ENCODE measurements around the gene ZNF608. TPM values are rescaled to one million over a fixed set of nuclear protein-coding genes. Genes with fewer than 3 reads are reported as not detected.

ZNF608 gene
- total and polyA plus RNA-seq, 8 donors: 5.5 to 386 (median 22.9) TPM

DNA sequence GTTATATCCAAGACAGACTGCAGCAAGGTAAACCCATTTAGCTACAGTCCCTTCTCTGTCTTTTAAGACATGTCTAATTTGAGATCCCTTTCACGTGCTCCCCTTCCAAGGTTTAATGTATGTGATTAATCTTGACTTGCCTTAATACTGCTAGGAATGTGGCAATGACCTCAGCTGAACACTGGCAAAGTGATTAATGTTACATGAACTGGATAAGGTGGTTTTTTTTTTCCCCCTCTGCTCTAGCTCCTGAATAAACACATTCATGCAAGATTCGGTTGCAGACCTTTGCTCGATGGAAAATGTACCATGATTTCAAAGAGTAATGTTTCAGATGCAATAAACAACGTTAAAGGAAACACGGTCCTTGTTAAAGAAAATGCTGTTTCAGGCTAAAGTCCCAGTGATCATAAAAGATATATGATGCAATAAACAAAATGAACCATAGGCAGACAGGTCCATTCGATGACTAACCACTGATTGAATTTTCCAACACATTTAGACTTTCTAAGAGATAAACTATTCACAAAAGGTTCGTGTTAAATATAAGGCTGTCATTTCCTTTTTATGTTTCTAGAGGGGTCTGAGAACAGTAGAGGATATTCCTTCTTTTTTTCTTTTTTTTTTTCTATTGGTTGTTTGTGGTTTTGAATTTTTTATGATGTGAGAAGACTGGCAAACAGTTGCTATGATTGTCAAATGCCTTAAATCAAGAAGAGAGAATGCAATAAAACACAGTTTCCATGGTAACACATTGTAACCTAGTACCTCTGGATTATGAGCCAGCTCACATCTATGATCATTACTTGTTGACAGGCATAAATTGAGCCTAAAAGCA lies 44.7 kb upstream of the ZNF608 start:
- peak in 1 of 2 donors; percentile 76 for DNase-seq
- 24 to 38% (median 28%) methylated on average over 7 of the region's 7 CpGs for WGBS, 5 donors
- H3K27ac ChIP-seq: no peak overlapping the region

DNA sequence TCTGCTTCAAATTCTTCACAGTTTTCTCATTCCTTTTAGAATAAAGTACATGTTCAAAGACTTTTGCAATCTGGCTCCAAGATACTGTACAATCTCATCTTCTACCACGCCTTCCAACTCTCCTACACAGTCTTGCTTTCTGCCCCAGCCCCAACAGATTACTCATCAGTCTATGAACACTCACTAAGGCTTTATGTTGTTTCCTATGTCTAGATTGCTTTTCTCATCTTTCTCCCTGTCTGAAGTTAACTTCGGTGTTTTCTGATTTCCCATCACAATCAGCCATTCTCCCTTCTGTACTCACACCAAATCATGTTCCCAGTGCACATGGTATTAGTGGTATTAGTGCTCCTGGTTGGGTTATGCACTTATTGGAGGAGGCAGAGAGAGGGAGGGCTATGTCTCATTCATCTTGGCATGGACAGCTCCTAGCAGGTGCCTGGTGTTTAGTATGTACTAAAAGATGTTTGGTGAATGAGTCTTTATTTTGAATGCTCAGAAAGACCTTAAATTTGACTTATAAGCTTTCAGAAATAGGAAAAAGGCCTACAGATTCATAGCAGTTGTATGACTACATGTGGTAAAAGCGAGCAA lies 44.0 kb upstream of the ZNF608 start:
- no peaks in the 10 kb centered on the region for H3K9me3 ChIP-seq
- intact Hi-C loops (cut with DNase I; ENCODE audit: low total_unique reads): no loop called here
- TF ChIP-seq CTCF (IDR thresholded peaks at IDR 0.05) (no peak), POLR2AphosphoS5 (IDR thresholded peaks at IDR 0.05) (no peak), POLR2A (IDR thresholded peaks at IDR 0.05) (no peak), EP300 (IDR thresholded peaks at IDR 0.05) (no peak)
- H3K4me1 ChIP-seq: peaks cover 0 to 10% (median 3%) of the 10 kb centered on the region in 4 donors
- H3K4me3 ChIP-seq: no peak overlapping the region
- 84 to 92% (median 85%) methylated on average over 3 of the region's 3 CpGs for WGBS, 5 donors
- no peaks in the 10 kb centered on the region for H3K36me3 ChIP-seq
- H3K27ac ChIP-seq: no peak overlapping the region
- no peak for DNase-seq
- H3K27me3 ChIP-seq: no peaks in the 10 kb centered on the region

More for the DNA sequence above, 44.7 kb upstream of the ZNF608 start:
- H3K4me3 ChIP-seq: no peak overlapping the region
- no peak for TF ChIP-seq POLR2AphosphoS5 (IDR thresholded peaks at IDR 0.05)
- no peaks in the 10 kb centered on the region for H3K36me3 ChIP-seq
- no peaks in the 10 kb centered on the region for H3K9me3 ChIP-seq
- intact Hi-C loops (cut with DNase I; ENCODE audit: low total_unique reads): no loop called here
- peaks cover 0 to 10% (median 3%) of the 10 kb centered on the region in 4 donors for H3K4me1 ChIP-seq
- H3K27me3 ChIP-seq: no peaks in the 10 kb centered on the region

DNA sequence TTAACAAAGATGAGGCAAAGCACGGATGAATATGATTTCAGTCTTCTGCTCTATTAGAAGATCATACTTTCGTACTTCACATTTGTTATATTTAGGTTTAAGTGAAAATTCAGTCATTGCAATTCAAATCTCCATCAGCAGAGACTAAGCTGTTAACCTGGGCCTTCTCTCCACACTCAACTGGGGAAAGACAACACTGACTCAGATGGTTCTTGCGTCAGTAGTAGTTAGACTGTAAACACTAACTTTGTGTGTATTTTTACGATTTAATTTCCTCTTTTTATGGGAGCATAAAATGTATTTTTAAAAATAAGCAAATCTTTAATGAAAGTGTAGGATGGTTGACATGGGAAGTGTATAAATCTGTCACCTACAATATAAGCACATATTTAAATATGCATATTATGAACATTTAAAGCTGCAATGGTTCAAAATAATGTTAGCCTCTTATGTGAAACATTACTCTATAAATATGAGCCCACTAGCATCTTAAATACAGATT lies 42.7 kb upstream of the ZNF608 start:
- 86 to 93% (median 87%) methylated on average over 4 of the region's 4 CpGs for WGBS, 5 donors
- Histone ChIP-seq H3K4me1 (peaks cover 0 to 10% (median 3%) of the 10 kb centered on the region in 4 donors), H3K36me3 (no peaks in the 10 kb centered on the region), H3K9me3 (no peaks in the 10 kb centered on the region), H3K4me3 (no peak overlapping the region), H3K27ac (no peak overlapping the region), H3K27me3 (no peaks in the 10 kb centered on the region)
- no peak for DNase-seq
- TF ChIP-seq CTCF (IDR thresholded peaks at IDR 0.05) (no peak), EP300 (IDR thresholded peaks at IDR 0.05) (no peak), POLR2A (IDR thresholded peaks at IDR 0.05) (no peak), POLR2AphosphoS5 (IDR thresholded peaks at IDR 0.05) (no peak)
- intact Hi-C loops (cut with DNase I; ENCODE audit: low total_unique reads): no loop called here

GRCh38 chr5:124783794-124784193 lies 37.4 kb upstream of the ZNF608 start:
- Histone ChIP-seq H3K27me3 (no peaks in the 10 kb centered on the region), H3K4me3 (no peak overlapping the region), H3K36me3 (no peaks in the 10 kb centered on the region), H3K4me1 (no peaks in the 10 kb centered on the region), H3K9me3 (peaks cover 0 to 7% (median 0%) of the 10 kb centered on the region in 4 donors), H3K27ac (no peak overlapping the region)
- DNase-seq: no peak
- intact Hi-C loops (cut with DNase I; ENCODE audit: low total_unique reads): no loop called here
- 83 to 86% (median 85%) methylated on average over 2 of the region's 2 CpGs for WGBS, 5 donors
- TF ChIP-seq POLR2AphosphoS5 (IDR thresholded peaks at IDR 0.05) (no peak), CTCF (IDR thresholded peaks at IDR 0.05) (no peak), EP300 (IDR thresholded peaks at IDR 0.05) (no peak), POLR2A (IDR thresholded peaks at IDR 0.05) (no peak)
